Cardiac muscle cell (in vitro differentiated cells and primary cell): ENCODE results near the gene BCAS3. TPM values are rescaled to one million over a fixed set of nuclear protein-coding genes. Genes with fewer than 3 reads are reported as not detected.

ENCODE experiments used
- DNase-seq, 2 donors: peaks; one replicate each; pipeline versions ENCODE4 v3.0.0 to v3.0.0-alpha.2; 2010 to 2017; ENCODE audit warnings: low read depth in 1 of 2, low spot score in 1 of 2
- H3K27ac ChIP-seq: fragments of 200-600 bp; sonication (generic); 2 replicates; pipeline ENCODE4 v1.5.1; 2016
- H3K27me3 ChIP-seq: fragments of 200-600 bp; sonication (generic); 2 replicates; pipeline ENCODE4 v1.6.0; 2016; ENCODE audit warnings: control low read depth
- H3K36me3 ChIP-seq: fragments of 200-600 bp; sonication (generic); 2 replicates; pipeline ENCODE4 v1.5.1; 2016; ENCODE audit warnings: control low read depth
- H3K4me1 ChIP-seq: fragments of 200-600 bp; sonication (generic); 2 replicates; pipeline ENCODE4 v1.8.1; 2017; ENCODE audit warnings: low read depth, mild to moderate bottlenecking, mixed run types
- H3K4me3 ChIP-seq: fragments of 200-600 bp; sonication (generic); 2 replicates; pipeline ENCODE4 v1.5.1; 2016; ENCODE audit warnings: mild to moderate bottlenecking
- H3K9me3 ChIP-seq: fragments of 200-600 bp; sonication (generic); 2 replicates; pipeline ENCODE4 v1.5.1; 2017; ENCODE audit warnings: low read depth, mild to moderate bottlenecking, control low read depth
- CTCF ChIP-seq: IDR thresholded peaks from 2 replicates; pipeline ENCODE4 v1.5.1; 2012; ENCODE audit warnings: low read depth, mild to moderate bottlenecking, low read length
- polyA plus RNA-seq: library from polyadenylated mRNA; unstranded; fragments of >200 nt; fragmentation: Nextera tagmentation; extraction: Ambion mirVana; gene quantifications from 2 replicates; pipeline ENCODE4 v1.2.1, GENCODE V29; 2016
- total RNA-seq: library from RNA; depleted of rRNA; stranded (reverse); fragments of >200 nt; gene quantifications from 2 replicates; pipeline ENCODE4 v1.2.3, GENCODE V29; 2016

BCAS3 gene
- total and polyA plus RNA-seq, 2 experiments from 2014 or later, result 36.5 to 39.6 TPM

- H3K9me3 ChIP-seq, result no peaks in the 10 kb centered on the region
- DNase-seq, result no peak
- H3K4me3 ChIP-seq, result no peak overlapping the region
- H3K27me3 ChIP-seq, result no peaks in the 10 kb centered on the region
- no peak for TF ChIP-seq CTCF
- H3K36me3 ChIP-seq, result no peaks in the 10 kb centered on the region
- H3K4me1 ChIP-seq, result peaks cover 43% of the 10 kb centered on the region
- no peak overlapping the region for H3K27ac ChIP-seq
Measured at GRCh38 chr17:61232871-61233270, 555.2 kb downstream of the BCAS3 start.

DNA sequence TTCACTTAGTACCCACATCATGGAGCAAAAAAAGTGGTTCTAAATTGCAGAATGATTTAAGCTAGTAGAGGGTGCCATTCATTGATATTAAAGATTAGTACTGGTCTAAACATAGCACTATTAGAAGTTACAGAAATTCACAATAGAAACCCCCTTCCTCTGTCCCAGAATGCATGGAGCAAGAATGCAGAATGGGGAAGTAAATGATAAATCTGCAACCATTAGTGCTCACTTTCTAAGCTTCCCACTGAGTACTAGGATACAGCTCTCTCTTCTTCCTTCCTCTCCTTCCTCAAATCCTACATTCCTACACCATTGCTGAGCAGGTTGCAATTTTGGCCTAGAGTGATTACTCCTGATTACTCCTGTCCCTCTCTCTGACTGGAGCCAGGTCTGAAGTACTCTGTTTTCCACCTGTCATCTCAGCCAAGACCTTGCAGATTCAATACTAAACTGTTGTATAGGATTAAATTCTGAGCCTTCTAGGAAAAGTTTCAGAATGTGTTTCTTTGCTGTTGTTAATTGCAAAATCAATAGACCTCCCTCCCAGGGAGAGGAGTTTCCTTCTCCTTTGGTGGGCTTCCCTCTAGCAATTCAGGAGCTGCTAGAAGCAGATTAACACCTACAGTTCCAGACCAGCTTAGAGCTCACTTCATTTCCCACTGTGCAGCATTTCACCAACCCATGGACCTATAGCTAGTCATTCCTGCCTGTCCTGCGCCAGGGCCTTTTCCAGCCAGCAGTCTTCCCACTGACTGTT is 556.5 kb downstream of the BCAS3 start:
- H3K4me1 ChIP-seq, result peaks cover 51% of the 10 kb centered on the region
- H3K27me3 ChIP-seq, result no peaks in the 10 kb centered on the region
- H3K9me3 ChIP-seq, result no peaks in the 10 kb centered on the region
- no peaks in the 10 kb centered on the region for H3K36me3 ChIP-seq
- DNase-seq, result peak in 1 of 2 donors; percentile 11
- TF ChIP-seq CTCF, result no peak
- H3K27ac ChIP-seq, result peak overlapping the region; percentile 55
- no peak overlapping the region for H3K4me3 ChIP-seq

GRCh38 chr17:61235001-61235826 is 557.6 kb downstream of the BCAS3 start:
- TF ChIP-seq CTCF, result no peak
- Histone ChIP-seq H3K27me3 (no peaks in the 10 kb centered on the region), H3K27ac (peak overlapping the region; percentile 86), H3K9me3 (no peaks in the 10 kb centered on the region), H3K4me1 (peaks cover 59% of the 10 kb centered on the region), H3K36me3 (no peaks in the 10 kb centered on the region), H3K4me3 (no peak overlapping the region)
- peak in 1 of 2 donors; percentile 60 for DNase-seq

- peak; percentile 40 to 64 for DNase-seq
- no peaks in the 10 kb centered on the region for H3K9me3 ChIP-seq
- peaks cover 59% of the 10 kb centered on the region for H3K4me1 ChIP-seq
- peak overlapping the region; percentile 86 for H3K27ac ChIP-seq
- no peaks in the 10 kb centered on the region for H3K27me3 ChIP-seq
- no peak overlapping the region for H3K4me3 ChIP-seq
- no peaks in the 10 kb centered on the region for H3K36me3 ChIP-seq
- TF ChIP-seq CTCF, result no peak
Measured at GRCh38 chr17:61235827-61236197, 558.2 kb downstream of the BCAS3 start.

DNA sequence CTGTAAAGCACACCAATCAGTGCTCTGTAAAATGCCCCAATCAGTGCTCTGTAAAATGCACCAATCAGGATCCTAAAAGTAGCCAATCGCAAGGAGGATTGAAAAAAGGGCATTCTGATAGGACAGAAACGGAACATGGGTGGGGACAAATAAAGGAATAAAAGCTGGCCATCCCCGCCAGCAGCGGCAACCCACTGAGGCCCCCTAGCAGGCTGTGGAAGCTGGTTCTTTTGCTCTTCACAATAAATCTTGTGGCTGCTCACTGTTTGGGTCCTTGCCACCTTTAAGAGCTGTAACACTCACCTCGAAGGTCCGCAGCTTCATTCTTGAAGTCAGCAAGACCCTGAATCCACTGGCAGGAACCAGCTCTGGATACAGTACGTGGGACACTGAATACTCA is 559.6 kb downstream of the BCAS3 start:
- no peak for TF ChIP-seq CTCF
- Histone ChIP-seq H3K9me3 (no peaks in the 10 kb centered on the region), H3K27me3 (no peaks in the 10 kb centered on the region), H3K4me1 (peaks cover 57% of the 10 kb centered on the region), H3K27ac (no peak overlapping the region), H3K4me3 (no peak overlapping the region), H3K36me3 (no peaks in the 10 kb centered on the region)
- no peak for DNase-seq
